Vagina (tissue), 2 donors: ENCODE results near the gene CRTC3.

ENCODE experiments used
- POLR2A ChIP-seq, 2 donors: fragments of 450-650 bp; IDR thresholded peaks; one replicate each; pipeline ENCODE4 v1.6.1; 2017; ENCODE audit warnings: antibody characterized with exemption in 2 of 2, mild to moderate bottlenecking in 2 of 2, moderate library complexity in 2 of 2
- POLR2AphosphoS5 ChIP-seq, 2 donors: sonication (generic); formaldehyde crosslinking; IDR thresholded peaks; one replicate each; pipeline ENCODE4 v1.9.0; 2017; ENCODE audit warnings: antibody characterized with exemption in 2 of 2, mild to moderate bottlenecking in 2 of 2, low read depth in 1 of 2; ENCODE audit not compliant: insufficient read depth in 1 of 2
- TF ChIP-seq, protein P1 (sequence below), 3 experiments: fragments of 450-650 bp in 2 of 3; fragments of 200-600 bp in 1 of 3; sonication (generic) in 1 of 3; IDR thresholded peaks; one replicate each; pipeline ENCODE4 v1.5.1; 2017 to 2019; ENCODE audit warnings: antibody characterized with exemption in 3 of 3, mild to moderate bottlenecking in 2 of 3, moderate library complexity in 2 of 3

GRCh38 chr15:90539789-90540188, 10.1 kb downstream of the CRTC3 start:
- TF ChIP-seq POLR2AphosphoS5 (IDR thresholded peaks at IDR 0.05; ENCODE audit: insufficient read depth in 1 of 2, low read depth in 1 of 2) (no peak), POLR2A (IDR thresholded peaks at IDR 0.05) (no peak)
- TF ChIP-seq, protein P1, sequence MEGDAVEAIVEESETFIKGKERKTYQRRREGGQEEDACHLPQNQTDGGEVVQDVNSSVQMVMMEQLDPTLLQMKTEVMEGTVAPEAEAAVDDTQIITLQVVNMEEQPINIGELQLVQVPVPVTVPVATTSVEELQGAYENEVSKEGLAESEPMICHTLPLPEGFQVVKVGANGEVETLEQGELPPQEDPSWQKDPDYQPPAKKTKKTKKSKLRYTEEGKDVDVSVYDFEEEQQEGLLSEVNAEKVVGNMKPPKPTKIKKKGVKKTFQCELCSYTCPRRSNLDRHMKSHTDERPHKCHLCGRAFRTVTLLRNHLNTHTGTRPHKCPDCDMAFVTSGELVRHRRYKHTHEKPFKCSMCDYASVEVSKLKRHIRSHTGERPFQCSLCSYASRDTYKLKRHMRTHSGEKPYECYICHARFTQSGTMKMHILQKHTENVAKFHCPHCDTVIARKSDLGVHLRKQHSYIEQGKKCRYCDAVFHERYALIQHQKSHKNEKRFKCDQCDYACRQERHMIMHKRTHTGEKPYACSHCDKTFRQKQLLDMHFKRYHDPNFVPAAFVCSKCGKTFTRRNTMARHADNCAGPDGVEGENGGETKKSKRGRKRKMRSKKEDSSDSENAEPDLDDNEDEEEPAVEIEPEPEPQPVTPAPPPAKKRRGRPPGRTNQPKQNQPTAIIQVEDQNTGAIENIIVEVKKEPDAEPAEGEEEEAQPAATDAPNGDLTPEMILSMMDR (IDR thresholded peaks at IDR 0.05), result no peak
